ENCODE measurements around the gene ROBO2. TPM values are rescaled to one million over a fixed set of nuclear protein-coding genes. Genes with fewer than 3 reads are reported as not detected.

Gene ROBO2
- total and polyA plus RNA-seq, 10 of the 15 experiments (the other 5 are each of a cell fraction or from before 2014, with no cell fraction given), result 0.22 to 2.5 (median 0.81) TPM

- H3K27ac ChIP-seq (ENCODE audit: control insufficient read depth, insufficient read depth), result no peak overlapping the region
- no peaks in the 10 kb centered on the region for H4K20me1 ChIP-seq (ENCODE audit: control insufficient read depth, insufficient read depth)
- no peaks in the 10 kb centered on the region for H3K79me2 ChIP-seq (ENCODE audit: control insufficient read depth, insufficient read depth, low read length)
- no peaks in the 10 kb centered on the region for H3K4me1 ChIP-seq (ENCODE audit: control insufficient read depth, insufficient read depth, low read length)
- H3K9ac ChIP-seq (ENCODE audit: control insufficient read depth, insufficient read depth, low read length), result no peak overlapping the region
- no peak for DNase-seq (ENCODE audit: low read depth, low spot score)
- ChIA-PET POLR2A (interaction anchor here (0.7 kb wide), 1 partner anchor 12 kb away, joined by 3 read pairs; no protein-coding TSS in a partner anchor), SMC1A (ENCODE audit: uncharacterized antibody, unreplicated experiment) (interaction anchor here (0.5 to 1.2 kb wide), 2 partner anchors 22 to 71 kb away, joined by 3 read pairs; no protein-coding TSS in a partner anchor), CTCF (interaction anchor here (1.4 kb wide), 1 partner anchor 9 kb away, joined by 3 read pairs; no protein-coding TSS in a partner anchor), RAD21 (ENCODE audit: unreplicated experiment) (no interaction called here)
- TF ChIP-seq RFX5 (IDR thresholded peaks at IDR 0.05; ENCODE audit: low read depth, low read length), result no peak
- TF ChIP-seq PAX8 (IDR thresholded peaks at IDR 0.05), result no peak
- no peak for TF ChIP-seq KLF5 (IDR thresholded peaks at IDR 0.05; ENCODE audit: partially characterized antibody)
- TF ChIP-seq ESRRA (IDR thresholded peaks at IDR 0.05; ENCODE audit: low read length), result no peak
- no peak for TF ChIP-seq E2F4 (IDR thresholded peaks at IDR 0.05; ENCODE audit: low read depth, low read length)
- TF ChIP-seq KAT2A (conservative IDR thresholded peaks at IDR 0.05; ENCODE audit: control insufficient read depth, low read depth, low read length), result no peak
- TF ChIP-seq ZNF217 (IDR thresholded peaks at IDR 0.05), result no peak
- TF ChIP-seq ZNF24 (IDR thresholded peaks at IDR 0.05), result no peak
- ATAC-seq, result peak; percentile 31; the same call in 2 of the 3 replicates
- BruUV-seq (replicated peaks), result no TSS peak
- H3K4me3 ChIP-seq, result no peak overlapping the region
- no peak overlapping the region for H3K4me2 ChIP-seq (ENCODE audit: control insufficient read depth, insufficient read depth)
- no peak for FAIRE-seq
- H3K36me3 ChIP-seq (ENCODE audit: control insufficient read depth in 2 of 2, insufficient read depth in 2 of 2, low read length in 1 of 2), result no peaks in the 10 kb centered on the region
- H3K9me3 ChIP-seq (replicated peaks; ENCODE audit: control insufficient read depth, insufficient read depth, low read length), result no peaks in the 10 kb centered on the region
- H2AFZ ChIP-seq (ENCODE audit: control insufficient read depth, low read depth, low read length), result no peak overlapping the region
- in situ Hi-C loops (cut with MboI) (no loop called here), intact Hi-C loops (cut with micrococcal nuclease; ENCODE audit: unreplicated experiment) (no loop called here)
- 23% methylated on average over 2 of the region's 2 CpGs for WGBS (ENCODE audit: insufficient coverage, insufficient replicate concordance, low lambda C conversion rate, missing lambda C conversion rate)
- H3K27me3 ChIP-seq (replicated peaks in 1 of 2; ENCODE audit: control insufficient read depth in 2 of 2, insufficient read depth in 2 of 2, low read length in 1 of 2), result no peaks in the 10 kb centered on the region
Measured at GRCh38 chr3:77122652-77123051, 82.8 kb downstream of the ROBO2 start.

DNA sequence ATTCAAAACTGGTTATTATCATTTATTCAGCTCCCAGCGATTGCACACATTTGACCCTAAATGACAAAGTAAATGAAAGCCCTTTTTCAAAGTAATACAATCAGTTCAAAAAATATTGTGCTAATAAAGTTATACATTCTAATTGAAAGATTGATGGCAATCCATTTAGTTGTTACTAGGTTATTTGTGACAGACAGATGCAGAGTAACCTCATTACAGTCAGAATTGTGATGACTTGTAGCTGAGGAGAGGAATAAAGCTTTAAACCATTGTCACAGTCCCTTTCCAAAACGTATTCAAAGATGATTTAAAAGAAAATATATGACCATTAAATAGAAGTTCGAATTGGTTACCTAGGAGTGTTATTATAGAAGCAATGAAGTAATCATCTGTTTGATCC, 86.1 kb downstream of the ROBO2 start:
- RAD21 ChIA-PET (ENCODE audit: unreplicated experiment), result no interaction called here
- H3K4me3 ChIP-seq, result no peak overlapping the region
- DNase-seq (ENCODE audit: low read depth, low spot score) (no peak), ATAC-seq (no peak), FAIRE-seq (no peak)
- intact Hi-C loops (cut with micrococcal nuclease; ENCODE audit: unreplicated experiment) (no loop called here), in situ Hi-C loops (cut with MboI) (no loop called here)
- POLR2A ChIA-PET, result no interaction called here
- H3K79me2 ChIP-seq (ENCODE audit: control insufficient read depth, insufficient read depth, low read length), result no peaks in the 10 kb centered on the region
- no peak overlapping the region for H3K4me2 ChIP-seq (ENCODE audit: control insufficient read depth, insufficient read depth)
- CTCF ChIA-PET, result no interaction called here
- WGBS (ENCODE audit: insufficient coverage, insufficient replicate concordance, low lambda C conversion rate, missing lambda C conversion rate), result 1% methylated on average over 3 of the region's 3 CpGs
- SMC1A ChIA-PET (ENCODE audit: uncharacterized antibody, unreplicated experiment), result no interaction called here
- H2AFZ ChIP-seq (ENCODE audit: control insufficient read depth, low read depth, low read length), result no peak overlapping the region
- H3K27ac ChIP-seq (ENCODE audit: control insufficient read depth, insufficient read depth), result no peak overlapping the region
- H3K36me3 ChIP-seq (ENCODE audit: control insufficient read depth in 2 of 2, insufficient read depth in 2 of 2, low read length in 1 of 2), result no peaks in the 10 kb centered on the region
- no peaks in the 10 kb centered on the region for H3K4me1 ChIP-seq (ENCODE audit: control insufficient read depth, insufficient read depth, low read length)
- no peak overlapping the region for H3K9ac ChIP-seq (ENCODE audit: control insufficient read depth, insufficient read depth, low read length)
- no TSS peak for BruUV-seq (replicated peaks)
- H3K9me3 ChIP-seq (replicated peaks; ENCODE audit: control insufficient read depth, insufficient read depth, low read length), result no peaks in the 10 kb centered on the region
- H4K20me1 ChIP-seq (ENCODE audit: control insufficient read depth, insufficient read depth), result no peaks in the 10 kb centered on the region
- no peaks in the 10 kb centered on the region for H3K27me3 ChIP-seq (replicated peaks in 1 of 2; ENCODE audit: control insufficient read depth in 2 of 2, insufficient read depth in 2 of 2, low read length in 1 of 2)
- TF ChIP-seq, protein P1, sequence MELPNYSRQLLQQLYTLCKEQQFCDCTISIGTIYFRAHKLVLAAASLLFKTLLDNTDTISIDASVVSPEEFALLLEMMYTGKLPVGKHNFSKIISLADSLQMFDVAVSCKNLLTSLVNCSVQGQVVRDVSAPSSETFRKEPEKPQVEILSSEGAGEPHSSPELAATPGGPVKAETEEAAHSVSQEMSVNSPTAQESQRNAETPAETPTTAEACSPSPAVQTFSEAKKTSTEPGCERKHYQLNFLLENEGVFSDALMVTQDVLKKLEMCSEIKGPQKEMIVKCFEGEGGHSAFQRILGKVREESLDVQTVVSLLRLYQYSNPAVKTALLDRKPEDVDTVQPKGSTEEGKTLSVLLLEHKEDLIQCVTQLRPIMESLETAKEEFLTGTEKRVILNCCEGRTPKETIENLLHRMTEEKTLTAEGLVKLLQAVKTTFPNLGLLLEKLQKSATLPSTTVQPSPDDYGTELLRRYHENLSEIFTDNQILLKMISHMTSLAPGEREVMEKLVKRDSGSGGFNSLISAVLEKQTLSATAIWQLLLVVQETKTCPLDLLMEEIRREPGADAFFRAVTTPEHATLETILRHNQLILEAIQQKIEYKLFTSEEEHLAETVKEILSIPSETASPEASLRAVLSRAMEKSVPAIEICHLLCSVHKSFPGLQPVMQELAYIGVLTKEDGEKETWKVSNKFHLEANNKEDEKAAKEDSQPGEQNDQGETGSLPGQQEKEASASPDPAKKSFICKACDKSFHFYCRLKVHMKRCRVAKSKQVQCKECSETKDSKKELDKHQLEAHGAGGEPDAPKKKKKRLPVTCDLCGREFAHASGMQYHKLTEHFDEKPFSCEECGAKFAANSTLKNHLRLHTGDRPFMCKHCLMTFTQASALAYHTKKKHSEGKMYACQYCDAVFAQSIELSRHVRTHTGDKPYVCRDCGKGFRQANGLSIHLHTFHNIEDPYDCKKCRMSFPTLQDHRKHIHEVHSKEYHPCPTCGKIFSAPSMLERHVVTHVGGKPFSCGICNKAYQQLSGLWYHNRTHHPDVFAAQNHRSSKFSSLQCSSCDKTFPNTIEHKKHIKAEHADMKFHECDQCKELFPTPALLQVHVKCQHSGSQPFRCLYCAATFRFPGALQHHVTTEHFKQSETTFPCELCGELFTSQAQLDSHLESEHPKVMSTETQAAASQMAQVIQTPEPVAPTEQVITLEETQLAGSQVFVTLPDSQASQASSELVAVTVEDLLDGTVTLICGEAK (IDR thresholded peaks at IDR 0.05; ENCODE audit: borderline replicate concordance), result no peak
- TF ChIP-seq SMAD1 (IDR thresholded peaks at IDR 0.05; ENCODE audit: low read depth, partially characterized antibody), result no peak

Data from GM12878 (cell line).